GM21786 (cell line): ENCODE measurements around the gene RNH1.

ENCODE experiments used
- ATAC-seq: cut with Tn5 transposase; IDR thresholded peaks from one replicate; pipeline ENCODE4 v1.9.1; 2021; ENCODE audit not compliant: unreplicated experiment

RNH1 gene

DNA sequence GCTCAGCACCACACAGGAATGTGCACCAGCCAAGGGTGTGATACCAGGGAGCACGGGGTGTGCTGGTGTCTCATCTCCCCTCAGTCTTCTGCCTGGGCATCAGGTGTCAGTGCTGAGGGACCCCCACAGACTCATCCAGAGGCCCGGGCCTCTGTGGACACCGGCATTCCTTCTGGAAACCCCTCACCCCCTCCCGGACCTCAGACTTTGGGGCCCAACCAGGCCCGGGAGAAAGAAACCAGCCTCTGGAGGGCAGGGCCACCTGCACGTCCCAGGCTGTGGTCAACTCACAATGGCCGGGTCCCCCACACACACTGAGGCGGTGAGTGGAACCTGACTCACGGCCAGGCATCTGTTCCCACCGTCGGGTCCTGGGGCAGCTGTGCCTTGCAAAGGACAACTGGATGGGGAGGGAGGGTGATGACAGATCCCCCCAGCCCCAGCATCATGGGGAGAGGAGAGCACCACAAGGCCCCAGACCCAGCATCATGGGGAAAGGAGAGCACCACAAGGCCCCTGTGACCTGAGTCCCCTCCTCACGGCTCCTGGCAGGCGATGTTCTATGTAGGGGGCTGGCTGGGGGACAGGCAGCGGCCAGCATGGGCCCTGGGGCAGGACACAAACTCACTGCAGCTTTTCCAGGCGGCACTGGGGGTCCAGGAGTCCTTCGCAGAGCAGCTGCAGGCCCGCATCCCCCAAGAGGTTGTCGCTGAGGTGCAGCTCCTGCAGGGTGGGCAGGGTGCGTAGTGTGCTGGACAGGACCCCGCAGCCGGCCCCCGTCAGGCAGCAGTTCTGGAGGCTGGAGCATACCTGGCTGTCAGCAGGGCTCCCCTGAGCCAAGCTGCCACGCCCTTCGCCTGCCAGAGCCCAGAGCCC lies 7.6 kb downstream of the RNH1 start:
- ATAC-seq, result no peak

DNA sequence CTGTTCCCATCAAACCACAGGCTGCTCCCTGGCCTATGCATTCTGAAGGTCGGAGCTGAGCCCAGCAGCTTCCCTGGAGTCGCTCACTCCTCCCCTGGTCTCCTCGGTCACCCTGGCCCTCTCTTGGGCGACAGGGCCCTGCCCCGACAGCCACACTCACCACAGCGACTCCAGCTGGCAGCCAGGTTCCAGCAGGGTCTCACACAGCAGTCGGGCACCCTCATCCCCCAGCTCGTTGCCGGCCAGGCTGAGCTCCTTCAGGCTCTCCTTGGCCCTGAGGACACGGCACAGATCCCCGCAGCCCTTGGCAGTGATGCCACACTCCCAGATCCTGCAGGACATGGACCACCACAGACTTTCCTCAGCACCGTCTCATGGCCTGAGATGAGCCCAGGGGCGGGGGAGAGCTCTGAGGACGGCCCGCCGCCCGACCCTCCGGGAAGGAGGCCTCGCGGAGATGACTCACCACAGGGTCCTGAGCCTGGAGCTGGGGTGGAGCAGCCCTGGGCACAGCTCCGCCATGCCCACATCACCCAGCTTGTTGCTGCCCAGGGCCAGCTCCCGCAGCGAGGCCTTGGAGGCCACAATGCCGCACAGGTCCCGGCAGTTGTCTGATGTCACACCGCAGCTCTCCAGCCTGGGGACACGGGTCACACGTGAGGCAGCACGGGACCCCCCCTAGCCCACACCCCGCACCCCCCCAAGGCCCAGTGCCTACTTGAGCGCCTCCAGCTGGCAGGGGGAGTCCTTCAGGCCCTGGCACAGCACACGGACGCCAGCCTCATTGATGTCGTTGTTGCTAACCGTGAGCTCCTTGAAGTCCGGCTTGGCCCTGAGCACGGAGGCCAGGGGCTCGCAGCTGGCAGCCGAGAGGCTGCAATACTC lies 8.5 kb downstream of the RNH1 start:
- ATAC-seq, result no peak

DNA sequence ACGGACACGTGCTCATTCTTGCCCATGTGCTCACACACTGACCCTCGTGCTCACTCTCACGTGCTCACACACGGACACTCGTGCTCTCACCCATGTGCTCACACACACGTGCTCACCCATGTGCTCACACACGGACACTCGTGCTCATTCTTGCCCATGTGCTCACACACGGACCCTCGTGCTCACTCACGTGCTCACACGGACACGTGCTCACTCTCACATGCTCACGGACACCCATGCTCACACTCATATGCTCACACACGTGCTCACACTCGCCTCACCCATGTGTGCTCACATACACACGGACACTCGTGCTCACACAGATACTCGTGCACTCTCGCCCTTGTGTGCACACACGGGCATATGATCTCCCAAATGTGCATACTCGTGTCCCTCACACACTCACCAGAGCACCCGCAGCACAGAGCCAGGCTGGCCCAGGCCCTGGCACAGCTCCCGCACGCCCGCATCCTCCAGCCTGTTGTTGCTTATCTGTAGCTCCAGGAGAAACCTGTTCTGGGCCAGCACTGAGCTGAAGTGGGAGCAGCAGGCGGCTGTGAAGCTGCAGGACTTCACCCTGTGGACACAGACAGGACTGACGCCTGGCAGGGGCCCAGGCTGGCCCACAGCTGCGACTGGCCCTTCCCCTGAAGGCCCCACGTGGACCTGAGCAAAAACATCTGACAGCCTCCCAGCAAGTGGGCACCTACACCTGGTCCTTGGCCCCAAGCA lies 9.3 kb downstream of the RNH1 start:
- no peak for ATAC-seq

DNA sequence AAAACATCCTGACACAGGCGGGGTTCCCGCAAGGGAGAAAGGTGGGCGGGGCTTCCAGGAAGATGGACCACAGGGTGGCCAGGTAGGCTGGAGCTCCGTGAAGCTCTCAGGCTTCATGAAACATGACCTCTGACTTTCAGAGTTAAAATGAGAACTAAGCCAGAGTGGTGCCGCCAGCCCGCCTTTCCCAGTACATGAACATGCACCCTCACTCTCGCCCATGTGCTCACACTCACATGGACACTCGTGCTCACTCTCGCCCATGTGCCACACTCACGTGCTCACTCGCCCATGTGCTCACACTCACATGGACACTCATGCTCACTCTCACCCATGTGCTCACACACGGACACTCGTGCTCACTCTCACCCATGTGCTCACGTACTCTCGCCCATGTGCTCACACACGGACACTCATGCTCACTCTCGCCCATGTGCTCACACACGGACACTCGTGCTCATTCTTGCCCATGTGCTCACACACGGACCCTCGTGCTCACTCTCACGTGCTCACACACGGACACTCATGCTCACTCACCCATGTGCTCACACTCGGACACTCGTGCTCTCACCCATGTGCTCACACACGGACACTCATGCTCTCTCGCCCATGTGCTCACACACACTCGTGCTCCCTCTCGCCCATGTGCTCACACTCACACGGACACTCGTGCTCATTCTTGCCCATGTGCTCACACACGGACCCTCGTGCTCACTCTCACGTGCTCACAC lies 10.0 kb downstream of the RNH1 start:
- no peak for ATAC-seq

DNA sequence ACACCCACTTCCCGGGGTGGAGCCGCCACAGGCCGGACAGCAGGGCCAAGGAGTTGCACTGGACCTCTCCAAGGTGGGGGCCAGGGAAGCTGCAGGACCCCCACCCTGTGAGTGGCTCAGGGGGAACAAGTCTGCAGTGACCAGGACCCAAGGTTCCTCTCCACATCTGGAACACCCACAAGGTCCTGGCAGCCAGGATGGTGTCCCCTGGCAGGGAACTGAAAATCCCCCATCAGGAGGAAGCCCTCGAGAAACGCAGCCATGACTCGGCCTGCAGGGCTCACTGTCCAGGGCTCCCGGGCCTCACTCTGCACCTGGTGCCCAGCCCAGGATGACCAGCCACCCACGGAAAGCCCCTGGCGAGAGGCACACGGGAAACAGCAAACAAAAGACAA lies 11.5 kb downstream of the RNH1 start:
- ATAC-seq, result no peak

DNA sequence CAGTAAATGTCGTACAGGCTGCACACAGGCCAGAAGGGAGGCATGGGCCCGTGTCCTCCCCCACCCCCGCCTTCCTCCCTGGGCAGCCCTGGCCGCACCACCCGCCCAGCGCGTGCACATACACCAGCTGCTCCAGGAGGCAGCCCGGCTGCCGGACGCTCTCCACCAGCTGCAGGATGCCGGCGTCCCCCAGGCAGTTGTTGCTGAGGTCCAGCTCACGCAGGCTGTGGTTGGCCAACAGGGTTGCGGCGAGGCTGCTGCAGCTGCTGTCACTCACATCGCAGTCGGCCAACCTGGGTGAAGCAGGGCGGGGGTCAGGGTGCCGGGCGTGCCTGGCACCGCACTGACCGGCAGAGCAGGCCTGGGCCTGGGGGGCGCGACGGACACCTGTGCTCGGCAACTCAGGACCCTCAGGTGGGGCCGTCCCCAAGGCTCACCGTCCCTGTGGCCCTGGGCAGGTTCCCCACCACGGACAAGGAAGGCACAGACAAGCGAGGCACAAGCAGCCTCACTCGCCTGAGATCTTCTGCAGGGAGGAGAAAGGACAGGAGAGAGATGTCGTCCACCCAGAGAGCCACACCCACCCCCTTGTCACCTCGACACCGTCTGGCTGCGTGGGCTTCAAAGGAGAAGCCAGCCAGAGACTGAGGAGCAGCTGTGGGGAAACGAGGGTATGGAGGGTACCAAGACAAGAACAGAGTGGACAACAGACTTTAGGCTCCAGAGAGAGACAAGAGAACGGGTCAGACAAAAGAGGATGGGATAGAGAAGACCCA lies 12.1 kb downstream of the RNH1 start:
- ATAC-seq, result no peak

DNA sequence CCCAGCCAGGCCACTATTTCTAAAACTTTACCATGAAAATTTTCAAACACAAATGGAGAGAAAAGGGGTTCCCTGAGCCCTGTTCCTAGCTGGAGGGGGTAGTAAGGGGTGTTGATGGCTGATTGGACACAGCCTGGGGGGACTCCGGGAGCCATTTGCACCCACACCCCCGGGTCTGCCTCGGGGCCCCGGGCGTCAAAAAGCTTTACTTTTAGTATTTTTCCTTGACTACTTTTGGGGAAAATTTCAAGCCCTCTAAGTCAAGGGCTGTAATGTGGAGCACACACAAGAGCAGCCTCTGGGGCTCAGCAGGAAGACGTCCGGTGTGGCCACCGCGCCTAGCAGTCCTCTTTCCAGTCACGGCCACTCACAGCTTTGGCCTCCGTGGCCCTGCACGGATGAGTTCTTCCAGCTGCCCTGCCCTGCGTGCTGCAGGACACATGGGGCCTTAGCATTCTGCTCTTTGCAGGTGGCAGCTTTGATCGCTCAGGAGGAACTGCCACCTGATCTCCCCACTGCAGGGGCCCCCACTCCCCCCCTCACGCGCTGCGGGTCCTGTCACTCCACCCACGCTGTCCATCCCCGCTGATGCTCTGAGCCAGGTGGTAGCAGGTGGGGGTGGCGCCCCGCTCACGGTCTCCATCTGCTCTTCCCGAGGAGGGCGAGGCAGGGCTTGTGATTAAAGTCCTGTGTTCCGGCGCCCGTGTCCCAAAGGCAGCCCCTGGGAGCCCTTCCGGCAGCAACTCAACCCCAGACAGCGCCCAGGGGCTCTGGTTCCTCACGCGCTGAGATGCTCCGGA lies 14.4 kb downstream of the RNH1 start:
- no peak for ATAC-seq

DNA sequence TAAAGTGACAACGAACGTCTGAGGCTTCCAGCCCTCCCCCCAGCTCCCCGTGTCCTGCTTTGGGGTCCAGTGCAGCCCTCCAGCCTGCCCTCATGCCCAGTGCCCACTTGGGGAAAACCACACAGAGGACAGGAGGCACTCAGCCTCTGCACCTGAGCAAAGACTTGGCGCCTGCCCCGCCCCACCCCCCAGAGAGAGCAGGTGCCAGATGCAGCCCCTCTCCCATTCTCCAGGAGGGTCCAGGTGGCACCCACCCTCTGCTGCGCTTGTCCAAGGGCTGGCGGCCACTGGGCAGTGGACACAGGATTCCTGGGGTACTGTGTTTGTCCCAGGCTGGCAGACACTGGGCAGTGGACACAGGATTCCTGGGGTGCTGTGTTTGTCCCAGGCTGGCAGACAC lies 15.7 kb downstream of the RNH1 start:
- ATAC-seq, result no peak

DNA sequence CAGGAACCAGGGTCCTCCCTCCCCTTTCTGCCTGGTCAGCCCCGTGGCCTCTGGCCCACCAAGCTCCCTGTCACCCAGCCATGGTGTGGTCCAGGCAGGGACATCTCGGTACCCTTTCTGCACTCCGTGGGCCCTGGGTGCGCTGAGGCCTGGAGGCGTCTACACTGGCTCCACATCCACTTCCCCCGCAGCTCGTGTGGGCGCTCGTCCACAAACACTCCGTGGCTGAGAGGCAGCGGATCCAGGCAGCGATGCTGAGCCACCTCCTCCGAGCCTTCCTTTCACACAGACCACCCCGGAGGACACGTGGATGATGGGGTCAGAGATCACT lies 16.1 kb downstream of the RNH1 start:
- no peak for ATAC-seq

DNA sequence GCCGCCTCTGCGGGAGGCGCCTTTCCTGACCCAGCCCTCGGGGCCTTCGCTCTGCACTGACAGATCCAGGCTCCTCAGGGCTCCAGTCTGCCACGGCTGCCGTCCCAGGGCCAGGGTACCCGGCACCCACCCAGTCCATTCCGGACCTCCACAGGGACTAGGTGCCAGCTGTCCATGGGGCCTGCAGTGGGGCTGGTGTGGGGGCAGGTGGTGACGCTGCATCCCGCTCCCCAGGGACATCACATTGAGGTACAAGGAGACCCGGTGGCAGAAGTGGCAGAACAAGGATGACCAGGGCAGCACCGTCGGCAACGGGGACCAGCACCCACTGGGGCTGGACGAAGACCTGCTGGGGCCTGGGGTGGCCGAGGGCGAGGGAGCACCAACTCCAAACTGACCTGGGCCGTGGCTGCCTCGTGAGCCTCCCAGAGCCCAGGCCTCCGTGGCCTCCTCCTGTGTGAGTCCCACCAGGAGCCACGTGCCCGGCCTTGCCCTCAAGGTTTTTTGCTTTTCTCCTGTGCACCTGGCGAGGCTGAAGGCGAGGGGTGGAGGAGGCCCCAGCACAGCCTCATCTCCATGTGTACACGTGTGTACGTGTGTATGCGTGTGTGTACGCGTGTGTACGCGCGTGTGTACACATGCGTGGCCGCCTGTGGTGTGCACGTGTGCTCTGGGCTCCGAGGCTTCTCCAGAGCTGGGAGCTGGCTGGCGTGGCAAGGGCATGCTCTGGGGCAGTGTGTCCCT lies 16.7 kb downstream of the RNH1 start:
- ATAC-seq, result no peak

DNA sequence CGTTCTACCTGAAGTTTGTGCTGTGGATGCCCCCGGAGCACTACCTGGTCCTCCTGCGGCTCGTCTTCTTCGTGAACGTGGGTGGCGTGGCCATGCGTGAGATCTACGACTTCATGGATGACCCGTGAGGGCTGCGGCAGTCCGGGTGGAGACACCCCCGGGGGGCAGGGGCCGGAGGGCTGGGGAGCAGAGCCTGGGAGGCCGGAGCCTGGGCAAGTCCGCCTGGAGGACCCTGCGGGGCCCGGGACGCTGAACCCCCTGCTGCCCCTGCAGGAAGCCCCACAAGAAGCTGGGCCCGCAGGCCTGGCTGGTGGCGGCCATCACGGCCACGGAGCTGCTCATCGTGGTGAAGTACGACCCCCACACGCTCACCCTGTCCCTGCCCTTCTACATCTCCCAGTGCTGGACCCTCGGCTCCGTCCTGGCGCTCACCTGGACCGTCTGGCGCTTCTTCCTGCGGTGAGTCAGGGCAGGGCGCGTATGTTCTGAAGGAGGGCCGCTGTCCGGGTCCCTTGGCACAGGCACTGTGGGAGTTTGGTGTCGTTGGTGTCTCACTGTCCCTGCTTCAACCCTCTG lies 17.3 kb downstream of the RNH1 start:
- ATAC-seq, result no peak

DNA sequence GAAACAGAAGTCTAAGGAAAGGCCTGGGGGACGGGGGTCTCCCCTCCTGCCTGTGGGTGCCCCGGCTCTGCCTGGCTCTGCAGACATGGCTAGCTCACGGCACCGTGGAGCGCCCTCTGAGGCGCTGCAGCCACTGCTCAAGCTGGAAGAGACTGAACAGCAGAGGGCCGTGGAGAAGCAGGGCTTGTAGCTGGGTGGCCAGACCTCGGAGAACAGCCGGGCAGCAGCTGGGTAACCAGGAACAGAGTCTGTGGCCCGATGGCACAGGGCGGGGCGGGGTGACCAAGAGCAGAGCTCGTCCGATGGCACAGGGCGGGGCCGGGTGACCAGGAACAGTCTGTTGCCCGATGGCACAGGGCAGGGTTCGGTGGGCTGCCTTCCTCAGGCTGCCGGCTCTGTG lies 18.1 kb downstream of the RNH1 start:
- no peak for ATAC-seq

DNA sequence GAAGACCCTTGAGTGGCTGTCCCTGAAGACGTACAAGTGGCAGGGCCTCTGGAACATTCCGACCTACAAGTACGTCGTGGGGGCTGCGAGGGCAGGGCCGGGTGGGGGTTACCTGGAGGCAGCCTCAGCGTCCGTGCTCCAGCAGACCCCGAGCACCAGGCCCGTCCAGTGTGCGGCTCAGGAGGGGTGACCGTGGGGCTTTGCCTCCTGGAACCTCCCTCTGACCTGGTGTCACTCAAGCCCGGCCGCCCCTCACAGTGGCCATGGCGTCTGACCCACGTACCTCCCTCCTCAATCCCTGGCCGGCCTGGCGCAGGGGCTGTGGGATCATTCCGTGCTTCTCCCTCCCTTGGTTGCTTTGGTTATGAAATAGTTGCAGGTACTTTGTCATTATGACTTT lies 18.5 kb downstream of the RNH1 start:
- no peak for ATAC-seq

DNA sequence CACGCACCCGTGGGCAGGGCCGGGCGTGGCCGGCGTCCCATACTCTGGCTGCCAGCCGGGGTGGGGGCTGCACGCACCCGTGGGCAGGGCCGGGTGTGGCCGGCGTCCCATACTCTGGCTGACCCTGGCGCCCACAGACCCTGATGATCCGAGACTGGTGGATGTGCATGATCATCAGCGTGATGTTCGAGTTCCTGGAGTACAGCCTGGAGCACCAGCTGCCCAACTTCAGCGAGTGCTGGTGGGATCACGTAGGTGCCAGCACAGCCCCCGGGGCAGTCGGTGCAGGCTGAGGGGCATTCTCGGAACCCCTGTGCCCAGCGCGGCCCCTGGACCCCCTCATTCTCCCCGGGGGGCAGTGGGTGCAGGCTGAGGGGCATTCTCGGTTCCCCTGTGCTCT lies 19.0 kb downstream of the RNH1 start:
- no peak for ATAC-seq

DNA sequence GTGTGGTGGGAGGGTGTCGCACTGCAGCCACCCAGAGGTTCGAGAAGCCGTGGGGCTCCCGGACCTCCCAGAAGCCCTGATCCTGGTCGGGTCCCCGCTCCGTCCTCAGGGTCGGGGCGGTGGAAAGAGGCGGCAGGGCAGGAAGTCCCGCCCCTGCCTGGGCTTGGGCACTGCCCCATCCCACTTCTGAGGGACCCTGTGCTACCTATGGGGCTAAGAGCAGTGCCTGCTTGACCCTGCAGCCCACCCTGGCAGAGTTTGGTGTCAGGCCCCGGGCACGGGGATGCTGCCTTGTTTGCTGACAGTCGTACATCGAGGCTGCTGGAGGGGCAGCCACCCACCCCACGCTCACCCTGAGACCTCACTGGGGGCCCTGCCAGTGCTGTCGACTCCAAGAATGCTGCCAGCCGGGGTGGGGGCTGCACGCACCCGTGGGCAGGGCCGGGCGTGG lies 19.4 kb downstream of the RNH1 start:
- no peak for ATAC-seq

DNA sequence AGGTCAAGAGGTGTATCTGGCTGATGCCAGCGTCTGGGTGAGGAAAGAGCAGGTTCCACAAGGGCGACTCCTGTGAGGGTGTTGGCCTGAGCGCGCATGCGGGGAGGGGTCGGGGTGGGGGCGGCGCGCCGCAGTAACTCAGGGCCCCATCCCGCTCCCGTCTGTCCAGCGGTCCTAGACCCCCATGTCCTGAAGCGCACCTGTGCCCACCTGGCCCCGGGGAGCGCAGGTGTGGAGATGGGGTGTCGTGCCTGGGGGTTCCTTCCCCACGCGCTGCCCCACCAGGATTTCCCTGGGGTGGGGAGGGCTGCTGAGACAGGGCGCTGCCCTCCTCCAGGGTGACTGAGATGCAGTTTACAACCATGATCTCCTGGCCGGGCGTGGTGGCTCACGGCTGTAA lies 20.9 kb downstream of the RNH1 start:
- no peak for ATAC-seq

DNA sequence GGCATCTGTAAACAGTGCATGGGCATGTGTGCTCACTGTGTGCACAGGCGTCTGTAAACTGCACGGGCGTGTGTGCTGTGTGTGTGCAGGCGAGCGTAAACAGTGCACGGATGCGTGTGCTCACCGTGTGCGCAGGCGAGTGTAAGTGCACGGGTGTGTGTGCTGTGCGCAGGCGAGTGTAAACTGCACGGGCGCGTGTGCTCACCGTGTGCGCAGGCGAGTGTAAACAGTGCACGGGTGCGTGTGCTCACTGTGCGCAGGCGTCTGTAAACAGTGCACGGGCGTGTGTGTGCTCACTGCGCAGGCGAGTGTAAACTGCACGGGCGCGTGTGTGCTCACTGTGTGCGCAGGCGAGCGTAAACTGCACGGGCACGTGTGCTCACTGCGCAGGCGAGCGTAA lies 22.4 kb downstream of the RNH1 start:
- no peak for ATAC-seq

DNA sequence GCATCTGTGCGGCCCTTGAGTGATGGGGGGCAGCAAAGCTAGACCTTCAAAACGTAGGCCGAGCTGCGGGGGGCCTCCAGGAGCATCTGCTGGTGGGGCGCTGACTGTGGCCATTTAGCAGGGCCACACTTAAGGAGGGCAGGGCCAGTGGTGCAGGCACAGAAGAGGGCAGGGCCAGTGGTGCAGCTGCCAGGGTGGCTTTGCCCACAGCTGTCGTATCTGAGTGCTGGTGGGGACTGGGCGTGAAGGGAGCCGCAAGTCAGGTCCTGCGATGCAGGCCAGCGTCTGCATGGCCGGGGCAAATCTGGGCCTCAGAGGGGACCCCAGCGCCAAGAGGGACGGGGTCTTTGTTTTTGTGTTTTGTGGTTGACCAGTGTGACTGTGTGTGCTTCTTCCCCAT lies 27.7 kb downstream of the RNH1 start:
- ATAC-seq, result no peak
